ENCODE results near the gene FRMPD4.

Gene FRMPD4

GRCh38 chrX:12330841-12331240 lies 192.6 kb downstream of the FRMPD4 start:
- Mint-ChIP-seq H3K4me1 (no peaks in the 10 kb centered on the region), H3K27me3 (ENCODE audit: low read depth) (no peaks in the 10 kb centered on the region), H3K36me3 (ENCODE audit: low read depth) (no peaks in the 10 kb centered on the region), H3K4me3 (no peak overlapping the region), H3K27ac (no peak overlapping the region), H3K9me3 (peaks cover 3% of the 10 kb centered on the region)
- TF ChIP-seq, protein P1, sequence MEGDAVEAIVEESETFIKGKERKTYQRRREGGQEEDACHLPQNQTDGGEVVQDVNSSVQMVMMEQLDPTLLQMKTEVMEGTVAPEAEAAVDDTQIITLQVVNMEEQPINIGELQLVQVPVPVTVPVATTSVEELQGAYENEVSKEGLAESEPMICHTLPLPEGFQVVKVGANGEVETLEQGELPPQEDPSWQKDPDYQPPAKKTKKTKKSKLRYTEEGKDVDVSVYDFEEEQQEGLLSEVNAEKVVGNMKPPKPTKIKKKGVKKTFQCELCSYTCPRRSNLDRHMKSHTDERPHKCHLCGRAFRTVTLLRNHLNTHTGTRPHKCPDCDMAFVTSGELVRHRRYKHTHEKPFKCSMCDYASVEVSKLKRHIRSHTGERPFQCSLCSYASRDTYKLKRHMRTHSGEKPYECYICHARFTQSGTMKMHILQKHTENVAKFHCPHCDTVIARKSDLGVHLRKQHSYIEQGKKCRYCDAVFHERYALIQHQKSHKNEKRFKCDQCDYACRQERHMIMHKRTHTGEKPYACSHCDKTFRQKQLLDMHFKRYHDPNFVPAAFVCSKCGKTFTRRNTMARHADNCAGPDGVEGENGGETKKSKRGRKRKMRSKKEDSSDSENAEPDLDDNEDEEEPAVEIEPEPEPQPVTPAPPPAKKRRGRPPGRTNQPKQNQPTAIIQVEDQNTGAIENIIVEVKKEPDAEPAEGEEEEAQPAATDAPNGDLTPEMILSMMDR (IDR thresholded peaks at IDR 0.05; ENCODE audit: unreplicated experiment in 3 of 3): no peak

GRCh38 chrX:12332786-12333347 lies 194.6 kb downstream of the FRMPD4 start:
- Mint-ChIP-seq H3K9me3 (no peaks in the 10 kb centered on the region), H3K27ac (no peak overlapping the region), H3K4me3 (no peak overlapping the region), H3K27me3 (ENCODE audit: low read depth) (no peaks in the 10 kb centered on the region), H3K4me1 (no peaks in the 10 kb centered on the region), H3K36me3 (ENCODE audit: low read depth) (no peaks in the 10 kb centered on the region)
- TF ChIP-seq, protein P1 (IDR thresholded peaks at IDR 0.05; ENCODE audit: unreplicated experiment in 3 of 3): no peak

- Mint-ChIP-seq H3K27me3 (ENCODE audit: low read depth) (no peaks in the 10 kb centered on the region), H3K9me3 (peaks cover 3% of the 10 kb centered on the region), H3K4me3 (no peak overlapping the region), H3K36me3 (ENCODE audit: low read depth) (no peaks in the 10 kb centered on the region), H3K4me1 (no peaks in the 10 kb centered on the region), H3K27ac (no peak overlapping the region)
- TF ChIP-seq, protein P1 (IDR thresholded peaks at IDR 0.05; ENCODE audit: unreplicated experiment in 3 of 3): no peak
Measured at GRCh38 chrX:12339921-12340320, 201.6 kb downstream of the FRMPD4 start.

DNA sequence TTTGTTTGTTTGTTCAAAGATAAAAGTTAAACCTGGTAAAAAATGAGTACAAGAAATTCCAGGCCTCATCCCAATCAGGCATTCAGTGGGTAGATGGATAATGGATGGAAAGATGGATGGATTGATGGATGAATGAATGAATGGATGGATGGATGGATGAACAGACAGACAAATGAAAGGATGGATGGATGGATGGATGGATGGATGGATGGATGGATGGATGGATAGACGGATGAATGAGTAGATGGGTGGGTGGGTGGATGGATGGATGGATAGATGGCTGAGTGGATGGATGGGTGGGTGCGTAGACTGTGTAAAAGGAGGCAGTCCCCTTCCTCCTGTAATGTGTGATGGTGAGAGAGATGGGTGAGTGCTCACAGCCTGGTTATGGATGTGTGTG lies 206.7 kb downstream of the FRMPD4 start:
- no peaks in the 10 kb centered on the region for H3K36me3 Mint-ChIP-seq (ENCODE audit: low read depth)
- no peaks in the 10 kb centered on the region for H3K27me3 Mint-ChIP-seq (ENCODE audit: low read depth)

DNA sequence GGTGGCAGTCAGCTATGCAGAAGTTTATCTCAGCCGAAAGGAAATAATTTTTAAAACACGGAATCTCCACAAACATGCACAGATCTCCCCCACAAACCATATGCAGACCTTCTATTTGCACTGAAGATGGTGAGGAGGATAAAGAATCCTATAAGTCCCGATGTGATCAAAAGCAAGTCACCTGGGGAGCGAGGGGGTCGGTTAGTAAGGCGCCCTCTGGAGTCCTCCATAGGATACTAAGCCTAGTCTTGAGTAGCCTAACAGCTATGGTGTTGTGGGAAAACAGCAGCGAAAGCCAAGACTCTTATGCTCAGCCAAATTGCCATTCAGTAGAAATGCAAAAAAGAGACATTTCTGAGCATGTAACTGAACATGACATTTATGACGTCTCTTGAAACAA lies 210.9 kb downstream of the FRMPD4 start:
- no peaks in the 10 kb centered on the region for H3K27me3 Mint-ChIP-seq (ENCODE audit: low read depth)
- no peaks in the 10 kb centered on the region for H3K9me3 Mint-ChIP-seq
- H3K27ac Mint-ChIP-seq: no peak overlapping the region
- no peak overlapping the region for H3K4me3 Mint-ChIP-seq
- TF ChIP-seq, protein P1 (IDR thresholded peaks at IDR 0.05; ENCODE audit: unreplicated experiment in 3 of 3): no peak
- H3K4me1 Mint-ChIP-seq: no peaks in the 10 kb centered on the region
- no peaks in the 10 kb centered on the region for H3K36me3 Mint-ChIP-seq (ENCODE audit: low read depth)

More for the DNA sequence above, 206.7 kb downstream of the FRMPD4 start:
- TF ChIP-seq, protein P1 (IDR thresholded peaks at IDR 0.05; ENCODE audit: unreplicated experiment in 3 of 3): no peak
- Mint-ChIP-seq H3K4me1 (no peaks in the 10 kb centered on the region), H3K4me3 (no peak overlapping the region), H3K9me3 (peaks cover 3% of the 10 kb centered on the region), H3K27ac (no peak overlapping the region)

- TF ChIP-seq, protein P1 (IDR thresholded peaks at IDR 0.05; ENCODE audit: unreplicated experiment in 3 of 3): no peak
- H3K9me3 Mint-ChIP-seq: no peaks in the 10 kb centered on the region
- no peaks in the 10 kb centered on the region for H3K4me1 Mint-ChIP-seq
- H3K27ac Mint-ChIP-seq: no peak overlapping the region
- peaks cover 3% of the 10 kb centered on the region for H3K27me3 Mint-ChIP-seq (ENCODE audit: low read depth)
- no peak overlapping the region for H3K4me3 Mint-ChIP-seq
- H3K36me3 Mint-ChIP-seq (ENCODE audit: low read depth): no peaks in the 10 kb centered on the region
Measured at GRCh38 chrX:12352922-12353321, 214.6 kb downstream of the FRMPD4 start.
